HG03575 (cell line): Measurements from ENCODE around the gene DYNLT1.
"Not testable (repeated sequence)": the region's sequence is repeated elsewhere in the genome, so short reads cannot be mapped to it uniquely, and the experiment has no call there.

Source experiments
- ATAC-seq: cut with Tn5 transposase; IDR thresholded peaks from one replicate; pipeline ENCODE4 v1.9.1; 2021; ENCODE audit not compliant: unreplicated experiment, insufficient number of reproducible peaks, low FRiP score; ENCODE audit errors: extremely low read depth

DYNLT1 gene

DNA sequence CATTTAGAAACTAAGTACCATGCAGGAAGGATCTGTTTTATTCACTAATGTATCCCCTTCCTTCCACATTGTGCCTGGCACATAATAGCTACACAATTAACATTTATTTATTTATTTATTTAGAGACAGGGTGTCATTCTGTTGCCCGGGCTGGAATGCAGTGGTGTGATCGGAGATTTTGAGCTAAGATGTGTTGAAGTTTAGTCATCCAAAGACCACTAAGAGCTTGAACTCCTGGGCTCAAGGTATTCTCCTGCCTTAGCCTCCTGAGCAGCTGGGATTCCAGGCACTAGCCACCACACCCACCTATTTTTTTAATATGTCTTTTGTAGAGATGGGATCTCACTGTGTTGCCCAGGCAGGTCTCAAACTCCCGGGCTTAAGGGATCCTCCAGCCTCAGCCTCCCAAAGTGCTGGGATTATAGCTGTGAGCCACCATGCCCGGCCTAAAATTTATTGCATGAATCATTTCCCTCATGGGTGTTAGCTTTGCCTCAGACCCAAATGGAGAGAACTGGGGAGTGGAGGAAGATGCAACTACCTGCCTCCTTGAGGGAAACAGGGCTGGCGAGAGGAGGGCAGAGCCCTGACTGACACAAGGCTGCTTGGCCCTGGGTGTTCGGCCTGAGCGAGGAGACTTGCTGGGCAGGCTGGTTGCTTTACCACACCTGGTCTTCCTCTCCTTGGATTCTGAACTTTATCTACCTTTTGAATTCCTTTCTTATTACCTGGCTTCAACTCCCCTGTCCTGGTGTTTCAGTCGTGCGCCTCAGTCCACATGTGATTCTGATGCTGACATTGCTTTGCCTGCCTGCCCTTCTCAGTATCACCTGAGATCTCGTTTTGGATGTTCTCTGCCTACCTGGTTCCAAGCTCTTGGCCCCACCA, 1.7 kb upstream of the DYNLT1 start:
- ATAC-seq, result no peak

- ATAC-seq, result no peak
Observed at GRCh38 chr6:158645064-158646022, 800 bp upstream of the DYNLT1 start.

DNA sequence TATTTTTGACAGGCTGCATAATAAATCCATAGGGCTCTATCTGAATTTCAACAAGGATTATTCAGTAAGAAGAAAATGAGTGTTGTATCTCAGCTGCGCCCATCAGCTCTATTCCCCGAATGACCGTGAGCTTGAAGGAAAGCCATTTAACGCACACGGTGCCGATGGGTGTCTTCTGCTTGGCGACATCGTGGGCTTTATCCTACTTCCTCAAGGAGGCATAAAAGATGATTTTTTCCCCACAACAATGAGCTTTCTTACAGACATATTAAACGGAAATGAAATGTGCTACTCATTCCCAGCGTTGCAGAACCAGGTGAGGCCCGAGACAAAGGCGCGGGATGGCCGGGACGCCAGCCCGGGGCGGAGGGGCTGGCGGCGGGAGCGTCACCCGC, 710 bp downstream of the DYNLT1 start:
- no peak for ATAC-seq

DNA sequence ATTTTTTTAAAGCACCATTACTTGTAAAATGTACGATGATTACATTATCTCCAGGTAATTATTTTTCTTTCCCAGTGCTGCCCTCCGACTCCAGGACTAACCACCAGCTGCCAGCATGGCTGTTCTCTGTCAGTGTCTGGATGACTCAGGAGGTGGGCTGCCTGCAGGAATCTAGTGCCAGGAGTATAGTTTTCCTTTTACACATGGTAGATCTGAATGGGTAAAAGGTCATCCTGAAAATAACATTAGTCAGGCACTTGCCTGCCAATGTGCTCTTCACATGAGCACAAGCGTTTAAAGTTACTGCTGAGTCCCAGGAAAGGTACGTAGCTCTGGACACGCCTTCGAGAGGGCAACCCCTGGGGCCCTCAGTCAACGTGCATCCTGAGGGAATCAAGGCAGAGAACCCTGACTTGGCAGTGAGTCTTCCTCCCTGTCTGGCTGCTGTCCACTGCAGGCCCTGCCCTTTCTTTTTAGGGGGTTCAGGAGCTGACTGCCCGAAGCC, 2.4 kb downstream of the DYNLT1 start:
- no peak for ATAC-seq

- ATAC-seq, result no peak
Observed at GRCh38 chr6:158640519-158640918, 4.0 kb downstream of the DYNLT1 start.

DNA sequence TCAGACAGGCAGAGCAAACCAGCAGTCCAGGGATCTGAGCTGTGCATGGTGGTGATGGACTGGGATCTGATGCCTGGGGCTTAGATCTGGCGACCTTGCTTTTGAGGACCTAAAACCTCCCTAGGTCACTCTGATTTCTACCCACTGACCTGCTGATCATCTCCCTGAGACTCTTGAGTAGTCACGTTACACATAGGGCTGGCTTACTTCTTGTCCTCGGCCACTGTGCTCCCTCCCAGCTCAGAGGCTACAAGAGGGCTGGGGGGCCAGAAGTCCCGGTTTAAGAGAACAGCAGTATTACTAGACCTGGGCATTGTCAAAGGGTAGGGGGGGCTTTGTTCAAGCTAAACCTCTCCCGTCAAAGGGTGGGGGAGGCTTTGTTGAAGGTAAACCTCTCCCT, 5.5 kb downstream of the DYNLT1 start:
- ATAC-seq, result no peak

DNA sequence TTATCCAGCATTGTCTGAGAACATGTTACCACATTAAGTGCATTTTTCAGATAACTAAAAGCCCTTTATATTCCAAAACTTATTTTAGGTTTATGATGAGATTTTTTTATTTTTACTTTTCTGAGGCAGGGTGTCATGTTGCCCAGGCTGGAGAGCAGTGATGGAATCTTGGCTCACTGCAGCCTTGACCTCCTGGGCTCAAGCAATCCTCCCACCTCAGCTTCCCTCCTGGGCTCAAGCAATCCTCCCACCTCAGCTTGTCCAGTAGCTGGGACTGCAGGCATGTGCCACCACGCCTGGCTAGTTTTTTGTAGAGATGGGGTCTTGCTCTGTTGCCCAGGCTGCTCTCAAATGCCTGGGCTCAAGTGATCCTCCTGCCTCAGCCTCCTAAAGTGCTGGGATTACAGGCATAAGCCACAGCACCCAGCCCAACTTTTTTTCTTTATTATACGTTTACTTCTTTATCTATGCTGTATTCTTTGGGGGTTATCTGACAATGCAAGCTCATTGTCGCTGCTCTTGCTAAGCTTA, 6.2 kb downstream of the DYNLT1 start:
- ATAC-seq, result no peak

DNA sequence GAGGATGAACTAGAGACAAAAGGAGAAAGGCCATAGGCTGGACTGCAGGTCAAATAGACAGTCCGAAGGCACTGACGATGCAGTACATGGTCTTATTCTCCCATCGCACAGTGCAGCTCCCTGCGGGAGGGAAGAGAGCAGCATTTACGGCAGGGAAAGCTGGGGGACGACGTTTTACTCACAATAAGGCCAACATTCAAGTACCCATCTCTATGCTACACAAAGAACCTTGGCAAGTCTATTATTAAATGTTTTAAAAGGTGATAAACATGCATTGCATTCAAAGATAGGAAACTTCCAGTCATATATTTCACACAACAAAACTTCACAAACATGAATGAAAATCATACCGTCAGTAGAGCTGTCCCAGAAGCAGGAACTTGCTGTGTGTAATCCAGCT, 7.8 kb downstream of the DYNLT1 start:
- ATAC-seq, result no peak

GRCh38 chr6:158635427-158636073, 9.0 kb downstream of the DYNLT1 start:
- ATAC-seq, result no peak

GRCh38 chr6:158634695-158635426, 9.7 kb downstream of the DYNLT1 start:
- no peak for ATAC-seq

- ATAC-seq, result no peak
Observed at GRCh38 chr6:158633127-158633526, 11.4 kb downstream of the DYNLT1 start.

- not testable (repeated sequence) for ATAC-seq
Observed at GRCh38 chr6:158632538-158633119, 11.9 kb downstream of the DYNLT1 start.

GRCh38 chr6:158631678-158632537, 12.6 kb downstream of the DYNLT1 start:
- no peak for ATAC-seq

- ATAC-seq, result no peak
Observed at GRCh38 chr6:158630938-158631616, 13.5 kb downstream of the DYNLT1 start.

- no peak for ATAC-seq
Observed at GRCh38 chr6:158629367-158630221, 14.9 kb downstream of the DYNLT1 start.

DNA sequence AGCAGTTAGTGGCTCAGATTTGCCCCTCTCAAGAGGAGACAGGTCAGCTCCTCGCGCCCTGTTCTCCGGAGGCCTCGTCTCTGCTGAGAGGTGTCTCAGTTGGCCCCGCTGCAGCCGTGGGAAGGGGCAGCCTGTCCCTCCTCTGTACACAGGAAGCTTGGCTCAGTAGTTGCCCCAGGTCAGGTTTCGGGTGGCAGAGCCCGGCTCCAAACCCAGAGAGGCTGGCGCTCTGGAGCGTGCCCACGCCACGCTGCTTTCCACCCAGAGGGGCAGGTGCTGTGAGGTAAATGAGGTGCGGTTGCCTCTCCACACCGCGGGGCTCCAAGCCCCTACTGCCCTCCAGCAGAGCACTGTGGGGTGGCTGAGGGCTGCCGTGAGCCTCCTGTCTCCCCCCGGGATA, 16.0 kb downstream of the DYNLT1 start:
- ATAC-seq, result no peak
